Measurements from ENCODE around the gene C19orf85. TPM values are rescaled to one million over a fixed set of nuclear protein-coding genes. Genes with fewer than 3 reads are reported as not detected.
A peak's percentile ranks its signal among the peaks of the same experiment; 100 is the strongest.

C19orf85 gene
- total RNA-seq, 1 donor from 2014 or later = not detected

DNA sequence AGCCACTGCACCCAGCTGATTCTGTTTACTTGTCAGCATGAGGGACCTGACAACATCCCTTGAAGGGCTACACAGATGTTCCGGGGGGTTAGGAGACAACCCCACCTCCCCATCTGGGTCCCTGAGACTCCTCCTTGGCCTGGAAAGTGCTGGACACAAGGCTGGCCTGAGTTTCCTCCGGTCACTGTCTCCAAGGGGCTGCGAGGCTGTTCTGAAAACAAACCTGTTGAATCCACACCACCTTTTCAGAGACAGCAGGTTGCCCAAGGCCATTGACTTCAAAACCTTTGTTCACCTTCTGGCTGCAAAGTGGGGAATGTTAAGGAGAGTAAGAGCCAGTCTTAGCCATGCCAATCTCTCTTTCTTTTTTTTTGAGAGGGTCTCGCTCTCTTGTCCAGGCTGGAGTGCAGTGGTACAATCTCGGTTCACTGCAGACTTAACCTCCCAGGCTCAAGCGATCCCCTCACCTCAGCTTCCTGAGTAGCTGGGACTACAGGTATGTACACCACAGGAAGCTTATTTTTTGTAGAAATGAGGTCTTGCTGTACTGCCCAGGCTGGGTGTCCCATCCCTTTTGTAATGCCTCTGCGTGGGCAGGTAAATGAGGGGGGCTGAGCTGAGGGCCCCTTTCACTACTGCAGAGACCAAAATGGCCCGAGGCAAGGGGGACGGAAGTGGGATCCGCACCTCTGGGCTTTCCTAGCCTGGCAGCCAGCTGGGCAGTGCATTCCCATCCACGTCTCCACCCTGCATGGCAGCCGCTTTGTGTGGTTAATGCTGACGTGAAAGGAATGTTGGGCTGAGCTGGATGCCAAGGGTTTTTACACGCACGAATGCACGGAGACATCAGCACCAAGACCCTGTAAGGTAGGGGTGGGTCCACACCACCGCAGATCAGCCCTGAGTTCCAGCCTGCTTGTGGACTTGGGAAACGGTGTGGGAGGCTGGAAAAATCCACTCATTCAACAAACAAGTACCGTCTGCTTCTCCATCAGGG is 10.0 kb upstream of the C19orf85 start:
- DNase-seq = no peak

- DNase-seq = no peak
Measured at GRCh38 chr19:55473225-55474012, 8.9 kb upstream of the C19orf85 start.

GRCh38 chr19:55472463-55472862 is 7.9 kb upstream of the C19orf85 start:
- DNase-seq = no peak

- no peak for DNase-seq
Measured at GRCh38 chr19:55471266-55471665, 6.7 kb upstream of the C19orf85 start.

DNA sequence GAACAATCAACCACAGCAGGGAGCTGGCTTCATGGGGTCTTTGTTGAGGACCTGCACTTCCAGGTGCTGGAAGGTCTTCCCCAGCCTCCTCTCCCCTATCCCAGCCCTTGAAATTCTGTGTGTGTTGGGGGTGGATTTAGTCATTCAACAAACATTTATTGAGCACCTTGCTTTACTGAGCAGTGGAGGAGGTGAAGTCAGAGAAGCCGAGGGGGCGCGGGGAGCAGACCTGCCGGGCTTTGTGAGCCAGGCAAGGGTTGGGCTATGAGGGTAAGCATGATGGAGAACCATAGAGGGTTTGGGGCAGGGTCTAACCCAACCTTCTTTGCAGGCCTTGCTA is 3.5 kb upstream of the C19orf85 start:
- no peak for DNase-seq

- peak; percentile 69 for DNase-seq
Measured at GRCh38 chr19:55467236-55468053, 2.9 kb upstream of the C19orf85 start.

- no peak for DNase-seq
Measured at GRCh38 chr19:55466241-55466614, 1.7 kb upstream of the C19orf85 start.

GRCh38 chr19:55465460-55466240 is 1.1 kb upstream of the C19orf85 start:
- no peak for DNase-seq

GRCh38 chr19:55464039-55464661 is 401 bp downstream of the C19orf85 start:
- DNase-seq = no peak

DNA sequence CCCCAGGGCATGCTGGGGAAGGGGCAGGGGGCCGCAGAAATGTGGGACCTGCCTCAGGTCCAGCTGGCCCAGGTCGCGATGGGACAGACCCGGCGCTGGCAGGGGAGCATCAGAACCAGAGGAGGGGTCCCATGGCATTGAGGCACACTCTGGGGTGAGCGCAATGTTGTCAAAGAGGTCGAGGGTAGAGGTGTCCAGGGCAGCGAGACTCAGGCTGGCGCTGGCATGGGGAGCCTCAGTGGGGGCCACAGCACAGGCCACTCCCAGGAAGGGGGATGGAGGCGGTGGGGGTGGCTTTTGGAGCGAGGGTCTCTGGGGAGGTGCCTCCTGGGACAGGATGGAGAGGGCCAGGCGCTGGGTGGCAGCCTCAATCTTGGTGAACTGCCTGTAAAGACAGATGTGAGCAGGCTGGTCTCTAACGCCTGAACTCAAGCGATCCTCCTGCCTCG is 944 bp downstream of the C19orf85 start:
- DNase-seq = no peak

DNA sequence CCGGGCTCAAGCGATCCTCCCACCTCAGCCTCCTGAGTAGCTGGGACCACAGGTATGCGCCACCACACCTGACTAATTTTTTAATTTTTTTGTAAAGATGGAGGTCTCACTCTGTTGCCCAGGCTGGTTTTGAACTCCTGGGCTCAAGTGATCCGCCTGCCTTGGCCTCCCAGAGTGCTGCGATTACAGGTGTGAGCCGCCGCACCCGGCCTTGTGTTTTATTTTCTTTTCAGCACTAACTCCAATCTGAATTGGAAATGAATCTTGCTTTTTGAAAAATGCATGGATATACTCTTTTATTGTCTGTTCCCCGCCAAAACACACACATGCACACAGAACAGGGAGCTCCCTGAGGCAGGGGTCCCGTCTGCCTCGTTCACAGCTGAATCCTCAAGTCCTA is 1.8 kb downstream of the C19orf85 start:
- no peak for DNase-seq

DNA sequence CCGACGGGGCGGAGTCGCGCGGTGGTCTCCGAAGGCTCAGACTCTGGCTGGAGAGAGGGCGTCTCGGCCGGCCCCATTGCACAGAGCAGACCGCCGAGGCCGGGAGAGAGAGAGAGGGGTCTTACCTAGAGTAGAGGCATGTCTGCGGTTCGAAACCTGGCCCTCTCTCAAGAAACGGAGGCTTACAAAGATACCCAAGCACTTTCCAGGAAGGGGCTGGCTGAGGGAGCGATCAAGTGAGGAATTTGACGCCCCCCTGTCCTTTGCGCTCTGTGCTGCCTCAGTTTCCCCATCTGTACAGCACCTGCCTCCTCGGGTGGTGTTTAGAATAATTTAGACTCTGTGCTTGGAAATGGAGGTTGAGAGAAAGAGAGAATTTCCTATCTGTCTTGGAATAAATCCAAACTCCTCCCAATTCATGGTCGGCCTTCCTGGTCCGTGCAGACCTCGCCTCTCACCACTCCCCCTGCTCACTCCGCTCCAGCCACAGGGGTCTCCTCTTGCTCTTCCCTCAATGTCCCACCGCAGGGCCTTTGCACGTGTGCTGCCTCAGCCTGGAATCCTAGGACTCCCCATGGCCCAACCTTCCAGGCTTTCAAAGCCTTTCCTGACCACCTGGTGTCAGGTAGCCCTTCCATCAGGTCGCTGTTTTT is 2.5 kb downstream of the C19orf85 start:
- peak; percentile 64 for DNase-seq

DNA sequence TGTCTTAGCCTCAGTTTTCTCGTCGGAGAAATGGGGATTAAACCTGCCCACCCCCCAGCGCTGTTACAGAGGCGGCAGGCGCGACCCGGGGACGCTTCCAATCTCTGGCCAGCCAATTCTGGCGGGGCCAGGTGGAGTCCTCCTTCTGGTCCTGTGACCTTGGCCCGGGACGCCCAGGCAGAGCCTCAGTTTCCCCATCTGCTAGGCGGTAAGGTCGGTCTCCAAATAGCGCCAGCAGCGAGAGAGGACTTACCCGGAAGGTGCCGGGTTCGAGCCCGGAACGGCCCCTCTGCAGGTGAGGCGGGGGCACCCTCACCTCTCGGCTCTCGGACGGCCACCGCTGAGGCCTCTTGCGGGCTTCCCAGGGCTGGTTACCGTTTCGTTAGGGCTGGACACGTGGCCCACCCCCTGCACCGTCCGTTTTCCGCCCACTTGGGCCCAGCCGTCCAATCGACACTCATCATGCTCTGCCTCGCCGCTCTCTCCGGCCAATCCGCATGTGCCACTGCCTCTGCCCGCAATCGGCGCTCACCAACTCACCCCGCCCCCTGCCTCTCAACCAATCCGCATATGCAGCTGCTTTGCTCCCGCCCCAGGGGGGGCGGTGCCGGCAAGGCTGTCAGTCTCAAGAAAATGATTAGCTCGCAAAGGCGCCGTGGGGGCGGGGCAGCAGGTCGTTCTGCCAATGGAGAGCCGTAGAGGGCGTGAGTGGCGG is 3.1 kb downstream of the C19orf85 start, which contains the start of gene ISOC2:
TSS of gene ISOC2 (minus strand) at position 384 of the 715 bp plus-strand sequence. CDS start 5,156 bp downstream, outside the sequence.
- DNase-seq = peak; percentile 100

DNA sequence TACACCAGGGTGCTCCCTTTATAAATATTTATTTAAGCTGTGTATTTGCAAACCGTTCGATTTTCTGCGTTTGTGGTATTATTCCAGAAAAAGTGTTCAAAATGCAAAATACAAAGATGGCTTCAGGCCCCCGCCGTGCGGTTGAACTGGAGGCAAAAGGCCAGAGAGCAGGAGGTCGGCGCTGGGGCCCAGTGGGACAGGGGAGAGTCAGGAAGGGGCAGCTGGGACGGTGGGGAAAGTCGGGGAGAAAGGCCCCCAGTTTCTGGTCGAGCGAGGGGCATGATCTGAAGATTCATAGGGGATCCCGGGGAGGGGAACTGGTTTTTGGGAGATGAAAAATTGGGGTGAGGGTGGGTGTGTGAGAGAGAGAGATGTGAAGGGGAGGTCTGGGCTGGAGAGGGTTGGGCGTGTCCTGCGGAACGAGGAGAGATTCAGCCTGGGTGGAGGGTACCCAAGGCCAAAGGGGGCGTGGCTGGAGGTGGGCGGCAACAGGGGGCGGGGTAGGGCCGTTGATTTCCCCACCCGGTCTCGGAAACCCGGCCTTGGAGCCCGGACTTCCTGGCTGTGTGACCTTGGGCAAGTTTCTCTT is 3.8 kb downstream of the C19orf85 start:
- peak; percentile 53 for DNase-seq

GRCh38 chr19:55459950-55460657 is 4.4 kb downstream of the C19orf85 start:
- DNase-seq = peak; percentile 36

GRCh38 chr19:55459551-55459949 is 5.0 kb downstream of the C19orf85 start:
- DNase-seq = no peak

- no peak for DNase-seq
Measured at GRCh38 chr19:55457683-55458457, 6.7 kb downstream of the C19orf85 start.

GRCh38 chr19:55456347-55456746 is 8.2 kb downstream of the C19orf85 start:
- no peak for DNase-seq

All from dermis blood vessel endothelial cell (primary cell).